ENCODE measurements around the gene SRPRA. TPM values are rescaled to one million over a fixed set of nuclear protein-coding genes. Genes with fewer than 3 reads are reported as not detected.

SRPRA gene
- total RNA-seq, 1 experiment from 2014 or later = 53.4 TPM

GRCh38 chr11:126226334-126227084, 42.2 kb downstream of the SRPRA start:
- Histone ChIP-seq H3K4me3 (no peak overlapping the region), H3K27ac (no peak overlapping the region), H3K9me3 (replicated peaks) (no peaks in the 10 kb centered on the region), H3K4me1 (peaks cover 3% of the 10 kb centered on the region; the same call in 1 of the 2 replicates), H3K36me3 (no peaks in the 10 kb centered on the region), H3K27me3 (no peaks in the 10 kb centered on the region)
- no peak for DNase-seq

- Histone ChIP-seq H3K4me3 (no peak overlapping the region), H3K9me3 (replicated peaks) (no peaks in the 10 kb centered on the region), H3K27me3 (no peaks in the 10 kb centered on the region), H3K36me3 (no peaks in the 10 kb centered on the region), H3K4me1 (no peaks in the 10 kb centered on the region), H3K27ac (no peak overlapping the region)
- DNase-seq = no peak
Measured at GRCh38 chr11:126225295-126225665, 43.4 kb downstream of the SRPRA start.

- Histone ChIP-seq H3K36me3 (no peaks in the 10 kb centered on the region), H3K4me1 (no peaks in the 10 kb centered on the region), H3K27me3 (no peaks in the 10 kb centered on the region), H3K27ac (no peak overlapping the region), H3K4me3 (no peak overlapping the region), H3K9me3 (replicated peaks) (no peaks in the 10 kb centered on the region)
- DNase-seq = no peak
Measured at GRCh38 chr11:126224647-126225294, 43.9 kb downstream of the SRPRA start.

GRCh38 chr11:126219547-126219946, 49.1 kb downstream of the SRPRA start:
- Histone ChIP-seq H3K4me3 (no peak overlapping the region), H3K9me3 (replicated peaks) (no peaks in the 10 kb centered on the region), H3K4me1 (no peaks in the 10 kb centered on the region), H3K27ac (no peak overlapping the region), H3K36me3 (no peaks in the 10 kb centered on the region), H3K27me3 (no peaks in the 10 kb centered on the region)
- DNase-seq = no peak

GRCh38 chr11:126217491-126217890, 51.2 kb downstream of the SRPRA start:
- no peak overlapping the region for H3K27ac ChIP-seq
- H3K9me3 ChIP-seq (replicated peaks) = no peaks in the 10 kb centered on the region
- H3K4me1 ChIP-seq = no peaks in the 10 kb centered on the region; the same call in 1 of the 2 replicates
- DNase-seq = no peak
- no peak overlapping the region for H3K4me3 ChIP-seq
- H3K36me3 ChIP-seq = no peaks in the 10 kb centered on the region
- H3K27me3 ChIP-seq = no peaks in the 10 kb centered on the region

- Histone ChIP-seq H3K36me3 (no peaks in the 10 kb centered on the region), H3K27ac (no peak overlapping the region), H3K9me3 (replicated peaks) (no peaks in the 10 kb centered on the region), H3K27me3 (no peaks in the 10 kb centered on the region), H3K4me1 (no peaks in the 10 kb centered on the region; the same call in 1 of the 2 replicates), H3K4me3 (no peak overlapping the region)
- DNase-seq = no peak
Measured at GRCh38 chr11:126216526-126217305, 52.0 kb downstream of the SRPRA start.

GRCh38 chr11:126214841-126215240, 53.9 kb downstream of the SRPRA start:
- no peak overlapping the region for H3K4me3 ChIP-seq

GRCh38 chr11:126214441-126214840, 54.3 kb downstream of the SRPRA start:
- H3K27ac ChIP-seq = no peak overlapping the region
- H3K4me1 ChIP-seq = no peaks in the 10 kb centered on the region; the same call in 1 of the 2 replicates
- H3K27me3 ChIP-seq = no peaks in the 10 kb centered on the region
- no peaks in the 10 kb centered on the region for H3K9me3 ChIP-seq (replicated peaks)
- H3K4me3 ChIP-seq = no peak overlapping the region
- no peak for DNase-seq
- H3K36me3 ChIP-seq = peaks cover 7% of the 10 kb centered on the region; the same call in 1 of the 2 replicates

More at GRCh38 chr11:126214841-126215240, 53.9 kb downstream of the SRPRA start:
- Histone ChIP-seq H3K27ac (no peak overlapping the region), H3K27me3 (no peaks in the 10 kb centered on the region), H3K36me3 (peaks cover 3% of the 10 kb centered on the region; the same call in 1 of the 2 replicates), H3K9me3 (replicated peaks) (no peaks in the 10 kb centered on the region), H3K4me1 (no peaks in the 10 kb centered on the region; the same call in 1 of the 2 replicates)
- DNase-seq = no peak

Other genes starting within 250 kb of the SRPRA start
- 59.6 and 76.1 TPM in 2 replicates for gene CDON, start 206.0 kb downstream of the SRPRA start, total RNA-seq (2014; rRNA removed; shearing (Covaris generic))
- gene RPUSD4, start 57.2 kb downstream of the SRPRA start, total RNA-seq (2014; rRNA removed; shearing (Covaris generic)) = 23.5 and 26.6 TPM in 2 replicates
- 19.6 and 24.5 TPM in 2 replicates for gene FAM118B, start 57.1 kb downstream of the SRPRA start, total RNA-seq (2014; rRNA removed; shearing (Covaris generic))
- gene FOXRED1, start 259 bp upstream of the SRPRA start, total RNA-seq (2014; rRNA removed; shearing (Covaris generic)) = 21.9 and 23.8 TPM in 2 replicates
- 0.76 and 1.1 TPM in 2 replicates for gene TIRAP, start 14.2 kb upstream of the SRPRA start, total RNA-seq (2014; rRNA removed; shearing (Covaris generic))
- gene DCPS, start 35.2 kb upstream of the SRPRA start, total RNA-seq (2014; rRNA removed; shearing (Covaris generic)) = 21.3 and 24.5 TPM in 2 replicates
- gene ST3GAL4, start 86.8 kb upstream of the SRPRA start, total RNA-seq (2014; rRNA removed; shearing (Covaris generic)) = 37.3 and 39.6 TPM in 2 replicates

Data from SJCRH30 (cell line).